Esophagus squamous epithelium (tissue), 5 donors: Measurements from ENCODE around the gene SCPEP1. TPM values are rescaled to one million over a fixed set of nuclear protein-coding genes. Genes with fewer than 3 reads are reported as not detected.
"Not testable (repeated sequence)": the region's sequence is repeated elsewhere in the genome, so short reads cannot be mapped to it uniquely, and the experiment has no call there.

Experiments
- DNase-seq: peaks from one replicate; lab custom pipeline; 2025; lab: John Stamatoyannopoulos, UW
- H3K27ac ChIP-seq, 4 donors: fragments of 200-600 bp; sonication (generic); one replicate each; pipeline ENCODE4 v1.5.1; 2016 to 2019; ENCODE audit warnings: mild to moderate bottlenecking in 1 of 4
- H3K27me3 ChIP-seq, 4 donors: fragments of 200-600 bp; sonication (generic); 1 replicate in 3 of 4; 2 replicates in 1 of 4; pipeline versions ENCODE4 v1.5.1 to v1.6.0; 2017 to 2021; ENCODE audit warnings: antibody characterized with exemption in 1 of 4
- H3K36me3 ChIP-seq, 3 donors: fragments of 200-600 bp; sonication (generic); one replicate each; pipeline ENCODE4 v1.5.1; 2016 to 2019
- H3K4me1 ChIP-seq, 3 donors: fragments of 200-600 bp; sonication (generic); one replicate each; pipeline ENCODE4 v1.5.1; 2017 to 2019
- H3K4me3 ChIP-seq, 4 donors: fragments of 200-600 bp; sonication (generic); 1 replicate in 3 of 4; 2 replicates in 1 of 4; pipeline ENCODE4 v1.5.1; 2016 to 2019; ENCODE audit warnings: mild to moderate bottlenecking in 2 of 4, moderate library complexity in 1 of 4
- H3K9me3 ChIP-seq, 3 donors: fragments of 200-600 bp; sonication (generic); one replicate each; pipeline ENCODE4 v1.5.1; 2016 to 2019
- CTCF ChIP-seq, 6 experiments: fragments of 450-650 bp in 4 of 6; fragments of 200-600 bp in 2 of 6; sonication (generic) in 2 of 6; IDR thresholded peaks; one replicate each; pipeline ENCODE4 v1.5.1; 2016 to 2019; ENCODE audit warnings: antibody characterized with exemption in 6 of 6, mild to moderate bottlenecking in 4 of 6, moderate library complexity in 4 of 6
- POLR2A ChIP-seq, 4 donors: fragments of 450-650 bp; IDR thresholded peaks; one replicate each; pipeline ENCODE4 v1.6.1; 2017; ENCODE audit warnings: antibody characterized with exemption in 4 of 4, mild to moderate bottlenecking in 4 of 4, moderate library complexity in 3 of 4
- WGBS, 2 donors: methylation state at CpG; one replicate each; pipeline ENCODE4 v1.1.5; 2018; 5-methylcytosine and 5-hydroxymethylcytosine counted together
- intact Hi-C: fragments of 100-400 bp; cut with DNase I; formaldehyde crosslinking; loops from one replicate; pipeline ENCODE4 v1.15.0; 2022
- total RNA-seq, 4 donors: library from RNA; depleted of rRNA; stranded (reverse); fragments of >200 nt; gene quantifications; one replicate each; pipeline ENCODE4 v1.1.0, GENCODE V29; 2016
- donor health status: DM: yes; HTN: yes; CAD: no.

SCPEP1 gene
- total RNA-seq, 4 donors from 2014 or later, result 53.0 to 129 (median 61.5) TPM

- Histone ChIP-seq H3K27ac (no peak overlapping the region), H3K36me3 (peaks cover 0 to 90% (median 23%) of the 10 kb centered on the region in 3 donors), H3K4me3 (no peak overlapping the region), H3K27me3 (no peaks in the 10 kb centered on the region), H3K9me3 (no peaks in the 10 kb centered on the region), H3K4me1 (no peaks in the 10 kb centered on the region)
- no peak for DNase-seq
- WGBS, 2 donors, result 46 to 57% methylated on average over 1 of the region's 1 CpG
- TF ChIP-seq POLR2A (IDR thresholded peaks at IDR 0.05), result no peak
- TF ChIP-seq CTCF (IDR thresholded peaks at IDR 0.05), result no peak
- intact Hi-C loops, result loop anchor here (10.0 kb wide), 1 partner anchor 53 kb away; no protein-coding TSS in a partner anchor
These were observed 30.2 kb upstream of the SCPEP1 start for GRCh38 chr17:56947741-56948140.

DNA sequence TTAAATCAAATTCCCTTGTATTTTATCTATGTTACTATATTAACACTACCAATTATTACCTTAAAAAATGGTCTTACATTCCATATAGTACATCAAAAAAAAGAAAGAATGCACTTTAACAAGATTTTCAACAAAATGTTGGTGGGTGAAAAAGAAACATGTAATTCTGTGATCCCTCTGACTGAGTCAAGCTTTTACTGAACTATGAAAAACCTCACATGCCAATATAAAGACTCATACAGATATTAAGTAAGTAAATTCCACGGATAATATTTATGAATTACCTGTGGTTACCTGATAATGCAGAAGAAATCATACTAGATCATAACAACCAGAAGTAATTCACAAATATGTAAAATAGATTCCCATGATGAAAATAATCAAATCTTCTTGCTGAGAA, 29.4 kb upstream of the SCPEP1 start:
- no peak overlapping the region for H3K27ac ChIP-seq
- no peaks in the 10 kb centered on the region for H3K27me3 ChIP-seq
- 88 to 96% methylated on average over 1 of the region's 1 CpG for WGBS, 2 donors
- peaks cover 0 to 83% (median 23%) of the 10 kb centered on the region in 3 donors for H3K36me3 ChIP-seq
- TF ChIP-seq POLR2A (IDR thresholded peaks at IDR 0.05) (no peak), CTCF (IDR thresholded peaks at IDR 0.05) (no peak)
- intact Hi-C loops, result loop anchor here (10.0 kb wide), 1 partner anchor 54 kb away; no protein-coding TSS in a partner anchor
- no peak for DNase-seq
- no peaks in the 10 kb centered on the region for H3K9me3 ChIP-seq
- H3K4me3 ChIP-seq, result no peak overlapping the region
- no peaks in the 10 kb centered on the region for H3K4me1 ChIP-seq

GRCh38 chr17:56949595-56949994, 28.3 kb upstream of the SCPEP1 start:
- 48 to 67% methylated on average over 3 of the region's 3 CpGs for WGBS, 2 donors
- intact Hi-C loops, result loop anchor here (10.0 kb wide), 1 partner anchor 55 kb away; no protein-coding TSS in a partner anchor

DNA sequence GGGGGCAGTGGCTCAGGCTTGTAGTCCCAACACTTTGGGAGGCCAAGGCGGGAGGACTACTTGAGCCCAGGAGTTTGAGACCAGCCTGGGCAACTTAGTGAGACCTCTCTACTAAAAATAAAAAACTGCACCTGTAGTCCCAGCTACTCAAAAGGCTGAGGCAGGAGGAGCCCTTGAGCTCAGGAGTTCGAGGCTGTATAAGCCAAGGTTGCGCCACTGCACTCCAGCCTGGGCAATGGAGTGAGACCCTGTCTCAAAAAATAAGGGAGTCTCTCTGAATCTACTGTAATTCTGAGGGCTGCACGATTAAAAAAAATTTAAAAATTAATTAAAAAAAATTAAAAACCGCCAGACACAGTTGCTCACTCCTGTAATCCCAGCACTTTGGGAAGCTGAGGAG, 20.9 kb upstream of the SCPEP1 start:
- peaks cover 9 to 19% (median 11%) of the 10 kb centered on the region in 3 donors for H3K4me1 ChIP-seq
- no peak overlapping the region for H3K4me3 ChIP-seq
- no peaks in the 10 kb centered on the region for H3K27me3 ChIP-seq
- no peak overlapping the region for H3K27ac ChIP-seq
- intact Hi-C loops, result no loop called here
- H3K9me3 ChIP-seq, result no peaks in the 10 kb centered on the region
- TF ChIP-seq CTCF (IDR thresholded peaks at IDR 0.05) (no peak), POLR2A (IDR thresholded peaks at IDR 0.05) (no peak)
- 86 to 93% methylated on average over 4 to 5 of the region's 5 CpGs for WGBS, 2 donors
- no peak for DNase-seq
- peaks cover 0 to 28% (median 0%) of the 10 kb centered on the region in 3 donors for H3K36me3 ChIP-seq

More at GRCh38 chr17:56949595-56949994, 28.3 kb upstream of the SCPEP1 start:
- H3K4me3 ChIP-seq, result no peak overlapping the region
- no peaks in the 10 kb centered on the region for H3K27me3 ChIP-seq
- H3K27ac ChIP-seq, result no peak overlapping the region
- no peaks in the 10 kb centered on the region for H3K4me1 ChIP-seq
- TF ChIP-seq CTCF (IDR thresholded peaks at IDR 0.05) (no peak), POLR2A (IDR thresholded peaks at IDR 0.05) (no peak)
- H3K9me3 ChIP-seq, result no peaks in the 10 kb centered on the region
- H3K36me3 ChIP-seq, result peaks cover 0 to 80% (median 23%) of the 10 kb centered on the region in 3 donors
- DNase-seq, result no peak

DNA sequence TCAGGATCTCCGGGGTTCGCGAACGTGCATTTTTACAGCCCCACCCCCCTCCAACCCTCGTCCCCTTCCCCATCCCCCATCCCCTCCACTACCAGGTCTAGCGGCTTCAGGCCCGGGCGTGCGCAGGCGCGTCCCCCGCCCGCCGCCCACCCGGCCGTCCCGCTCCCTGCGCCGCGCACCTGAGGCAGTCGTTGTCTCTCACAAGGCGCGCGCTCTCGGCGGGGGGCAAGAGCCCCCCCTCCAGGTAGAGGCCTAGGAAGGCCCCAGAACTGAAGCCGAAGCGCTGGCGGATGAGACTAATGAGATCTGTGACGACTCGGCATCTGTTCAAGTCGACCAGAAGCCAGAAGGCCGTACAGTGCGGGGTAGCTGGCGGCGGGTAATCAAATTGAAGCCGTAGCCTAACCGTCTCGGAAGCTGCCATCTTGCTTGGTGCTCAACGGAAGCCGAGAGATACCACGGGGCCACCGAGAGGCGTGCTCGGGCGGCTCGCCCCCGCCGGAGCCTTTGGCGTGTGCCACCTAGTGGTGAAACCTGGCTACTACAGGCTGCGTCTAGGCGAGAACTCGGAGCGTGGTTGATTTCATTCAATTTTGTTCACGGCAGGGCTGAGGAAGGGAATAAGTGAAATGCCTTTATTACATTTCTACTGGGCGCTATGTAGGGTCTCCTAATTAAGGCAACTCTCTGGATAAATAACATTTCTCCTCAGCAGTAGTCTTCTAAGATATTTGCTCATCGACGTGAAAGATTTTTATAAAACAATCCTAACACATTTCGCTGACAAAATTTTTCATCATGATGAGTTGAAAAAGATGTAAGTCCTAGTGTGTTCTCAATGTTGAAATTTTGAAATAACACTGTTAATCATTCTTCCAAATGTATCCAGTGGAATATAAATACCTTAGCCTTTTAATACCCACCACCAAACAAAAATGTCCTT, 17.1 kb upstream of the SCPEP1 start, which contains the start of gene COIL:
TSS of gene COIL (minus strand) at position 455 of the 943 bp plus-strand sequence. CDS start at position 424, 31 bp downstream.
- 7 to 10% methylated on average over 16 to 23 of the region's 59 CpGs for WGBS, 2 donors
- TF ChIP-seq CTCF (IDR thresholded peaks at IDR 0.05) (peak; percentile 99 to 100 (median 100)), POLR2A (IDR thresholded peaks at IDR 0.05) (peak in 1 of 4 donors; percentile 20)
- DNase-seq, result peak; percentile 52
- Histone ChIP-seq H3K27me3 (no peaks in the 10 kb centered on the region), H3K36me3 (peaks cover 0 to 13% (median 0%) of the 10 kb centered on the region in 3 donors), H3K4me1 (peaks cover 9 to 19% (median 11%) of the 10 kb centered on the region in 3 donors), H3K4me3 (peak within 1 kb of the TSS; percentile 71 to 96 (median 94)), H3K27ac (peak within 1 kb of the TSS; percentile 87 to 94 (median 92)), H3K9me3 (no peaks in the 10 kb centered on the region)
- intact Hi-C loops, result no loop called here

- DNase-seq, H3K4me3 ChIP-seq, H3K36me3 ChIP-seq, H3K27ac ChIP-seq, intact Hi-C loops, H3K27me3 ChIP-seq, H3K9me3 ChIP-seq: not testable (repeated sequence)
- WGBS, 2 donors, result 90 to 94% methylated on average over 3 to 5 of the region's 9 CpGs
- H3K4me1 ChIP-seq, result peaks cover 0 to 14% (median under 1%) of the 10 kb centered on the region in 3 donors
These were observed 12.7 kb upstream of the SCPEP1 start for GRCh38 chr17:56965241-56965640.

GRCh38 chr17:56965681-56966080, 12.2 kb upstream of the SCPEP1 start:
- DNase-seq, intact Hi-C loops: not testable (repeated sequence)
- WGBS, 2 donors, result 74 to 86% methylated on average over 5 to 6 of the region's 6 CpGs

More at GRCh38 chr17:56965681-56966080, 12.2 kb upstream of the SCPEP1 start:
- H3K27me3 ChIP-seq, H3K36me3 ChIP-seq, H3K9me3 ChIP-seq, H3K4me3 ChIP-seq, H3K27ac ChIP-seq: not testable (repeated sequence)
- peaks cover 0 to 11% (median 0%) of the 10 kb centered on the region in 3 donors for H3K4me1 ChIP-seq
